DOHH2 (cell line): ENCODE results near the gene AHNAK.
"Not testable (repeated sequence)": the region's sequence is repeated elsewhere in the genome, so short reads cannot be mapped to it uniquely, and the experiment has no call there.

Experiments used
- H3F3A ChIP-seq: fragments of 200-600 bp; sonication (generic), shearing (Covaris generic); 2 replicates; pipeline ENCODE4 v1.6.0; 2016; ENCODE audit warnings: antibody characterized with exemption, mild to moderate bottlenecking; ENCODE audit not compliant: control insufficient read depth, insufficient read depth
- H3K27ac ChIP-seq: fragments of 200-600 bp; sonication (generic); 2 replicates; pipeline ENCODE4 v1.5.1; 2014; ENCODE audit warnings: low read depth, mild to moderate bottlenecking, low read length, moderate library complexity
- H3K27me3 ChIP-seq: fragments of 200-600 bp; sonication (generic); 2 replicates; pipeline ENCODE4 v1.6.1; 2014; ENCODE audit warnings: mild to moderate bottlenecking, low read length, mixed read lengths; ENCODE audit not compliant: control insufficient read depth
- H3K36me3 ChIP-seq: fragments of 200-600 bp; sonication (generic); 2 replicates; pipeline ENCODE4 v1.6.1; 2014; ENCODE audit warnings: mild to moderate bottlenecking, low read length, moderate library complexity, mixed read lengths; ENCODE audit not compliant: control insufficient read depth
- H3K4me1 ChIP-seq: fragments of 200-600 bp; sonication (generic); 2 replicates; pipeline ENCODE4 v1.6.1; 2014; ENCODE audit warnings: mild to moderate bottlenecking, low read length, mixed read lengths; ENCODE audit not compliant: control insufficient read depth
- H3K4me2 ChIP-seq: fragments of 200-600 bp; sonication (generic); 2 replicates; pipeline ENCODE4 v1.6.0; 2014; ENCODE audit warnings: mild to moderate bottlenecking, low read length, moderate library complexity
- H3K4me3 ChIP-seq: fragments of 200-600 bp; sonication (generic); 2 replicates; pipeline ENCODE4 v1.5.1; 2014; ENCODE audit warnings: mild to moderate bottlenecking, low read length, mixed read lengths
- H3K79me2 ChIP-seq: fragments of 200-600 bp; sonication (generic); 2 replicates; pipeline ENCODE4 v1.6.1; 2014; ENCODE audit warnings: mild to moderate bottlenecking, low read length, mixed read lengths; ENCODE audit not compliant: control insufficient read depth
- H3K9me2 ChIP-seq: fragments of 200-600 bp; sonication (generic); replicated peaks from 2 replicates; pipeline ENCODE4 v1.6.1; 2014; ENCODE audit warnings: mild to moderate bottlenecking, low read length, mixed read lengths; ENCODE audit not compliant: control insufficient read depth
- H3K9me3 ChIP-seq: fragments of 200-600 bp; sonication (generic); 2 replicates; pipeline ENCODE4 v1.6.1; 2014; ENCODE audit warnings: antibody characterized with exemption, low read length, mixed read lengths; ENCODE audit not compliant: control insufficient read depth, insufficient read depth
- H4K20me1 ChIP-seq: fragments of 200-600 bp; sonication (generic); 2 replicates; pipeline ENCODE4 v1.6.0; 2014; ENCODE audit warnings: low read depth, mild to moderate bottlenecking, antibody characterized with exemption, low read length, moderate library complexity; ENCODE audit not compliant: control insufficient read depth, insufficient read depth
- CTCF ChIP-seq: fragments of 200-600 bp; sonication (generic); IDR thresholded peaks from one replicate; pipeline ENCODE4 v1.5.1; 2014; ENCODE audit warnings: antibody characterized with exemption, mild to moderate bottlenecking, low read depth, low read length; ENCODE audit not compliant: poor library complexity, severe bottlenecking
- EZH2phosphoT487 ChIP-seq: fragments of 200-600 bp; sonication (generic); IDR thresholded peaks from 2 replicates; pipeline ENCODE4 v1.6.1; 2017; ENCODE audit warnings: borderline replicate concordance, mild to moderate bottlenecking, antibody characterized with exemption, low read length, moderate library complexity, mixed read lengths

The AHNAK gene

GRCh38 chr11:62552485-62553079, 6.0 kb upstream of the AHNAK start:
- H4K20me1 ChIP-seq: peaks cover 8% of the 10 kb centered on the region; the same call in 1 of the 2 replicates
- H3K9me2 ChIP-seq: no peaks in the 10 kb centered on the region
- peaks cover 30% of the 10 kb centered on the region for H3K36me3 ChIP-seq
- peaks cover 50% of the 10 kb centered on the region for H3K4me1 ChIP-seq
- H3K27me3 ChIP-seq: peaks cover 18% of the 10 kb centered on the region
- no peak overlapping the region for H3K4me3 ChIP-seq
- H3K79me2 ChIP-seq: no peaks in the 10 kb centered on the region
- H3K4me2 ChIP-seq: no peak overlapping the region
- H3K27ac ChIP-seq: no peak overlapping the region
- no peaks in the 10 kb centered on the region for H3K9me3 ChIP-seq
- H3F3A ChIP-seq: peaks cover 17% of the 10 kb centered on the region
- TF ChIP-seq EZH2phosphoT487 (no peak), CTCF (no peak)

- H3K9me3 ChIP-seq, H3K4me3 ChIP-seq, H3K4me2 ChIP-seq, H3K27ac ChIP-seq, H3K79me2 ChIP-seq, H3F3A ChIP-seq, H3K9me2 ChIP-seq, H4K20me1 ChIP-seq: not testable (repeated sequence)
- Histone ChIP-seq H3K36me3 (peaks cover 11% of the 10 kb centered on the region), H3K4me1 (peaks cover 29% of the 10 kb centered on the region), H3K27me3 (peaks cover 38% of the 10 kb centered on the region)
Measured at GRCh38 chr11:62550478-62550877, 3.9 kb upstream of the AHNAK start.

- Histone ChIP-seq H3K79me2 (no peaks in the 10 kb centered on the region), H3F3A (peaks cover 3% of the 10 kb centered on the region; the same call in 1 of the 2 replicates), H3K27me3 (peaks cover 56% of the 10 kb centered on the region), H4K20me1 (0 out of 2 replicates have a peak, but pooled peaks cover 3% of the 10 kb centered on the region), H3K4me1 (peaks cover 24% of the 10 kb centered on the region), H3K27ac (no peak overlapping the region), H3K9me3 (no peaks in the 10 kb centered on the region), H3K4me3 (no peak overlapping the region), H3K36me3 (no peaks in the 10 kb centered on the region), H3K9me2 (no peaks in the 10 kb centered on the region), H3K4me2 (no peak overlapping the region)
- TF ChIP-seq CTCF (no peak), EZH2phosphoT487 (no peak)
Measured at GRCh38 chr11:62548545-62549335, 2.1 kb upstream of the AHNAK start.

- Histone ChIP-seq H3K79me2 (no peaks in the 10 kb centered on the region), H3K9me3 (no peaks in the 10 kb centered on the region), H3K27me3 (peaks cover 65% of the 10 kb centered on the region), H3K4me1 (peaks cover 19% of the 10 kb centered on the region), H3F3A (peaks cover 3% of the 10 kb centered on the region; the same call in 1 of the 2 replicates), H3K4me2 (no peak overlapping the region), H4K20me1 (0 out of 2 replicates have a peak, but pooled peaks cover 3% of the 10 kb centered on the region), H3K36me3 (no peaks in the 10 kb centered on the region), H3K4me3 (no peak overlapping the region), H3K9me2 (no peaks in the 10 kb centered on the region), H3K27ac (no peak overlapping the region)
- TF ChIP-seq CTCF (no peak), EZH2phosphoT487 (no peak)
Measured at GRCh38 chr11:62547691-62548281, 1.2 kb upstream of the AHNAK start.
